Globus pallidus (tissue), 1 donor: ENCODE results near the gene UNC5B.
"Not testable (repeated sequence)": the region's sequence is repeated elsewhere in the genome, so short reads cannot be mapped to it uniquely, and the experiment has no call there.

Source experiments
- DNase-seq: peaks from one replicate; pipeline ENCODE4 v3.0.0-alpha.2; 2015; ENCODE audit warnings: low spot score

Gene UNC5B

DNA sequence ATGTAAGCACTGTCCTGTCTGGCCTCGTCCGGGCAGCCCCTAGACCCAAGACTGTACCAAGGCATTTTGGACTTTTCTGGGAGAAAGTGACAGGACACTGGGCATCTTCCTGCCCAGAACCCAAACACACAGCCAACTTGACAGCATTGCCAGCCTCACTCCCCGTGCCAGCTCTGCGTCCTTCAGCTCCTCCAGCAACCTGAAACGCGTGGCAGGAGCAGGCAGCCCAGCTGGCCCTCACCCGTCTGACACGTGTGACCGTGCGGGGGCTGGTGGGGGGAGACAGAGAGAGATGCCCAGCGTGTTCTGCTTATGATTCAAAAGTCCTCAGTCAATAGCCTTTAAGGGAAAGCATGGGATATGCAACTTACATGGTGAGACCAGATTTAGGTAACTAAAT is 56.4 kb downstream of the UNC5B start:
- no peak for DNase-seq

- DNase-seq, result no peak
Measured at GRCh38 chr10:71269301-71270288, 57.2 kb downstream of the UNC5B start.

DNA sequence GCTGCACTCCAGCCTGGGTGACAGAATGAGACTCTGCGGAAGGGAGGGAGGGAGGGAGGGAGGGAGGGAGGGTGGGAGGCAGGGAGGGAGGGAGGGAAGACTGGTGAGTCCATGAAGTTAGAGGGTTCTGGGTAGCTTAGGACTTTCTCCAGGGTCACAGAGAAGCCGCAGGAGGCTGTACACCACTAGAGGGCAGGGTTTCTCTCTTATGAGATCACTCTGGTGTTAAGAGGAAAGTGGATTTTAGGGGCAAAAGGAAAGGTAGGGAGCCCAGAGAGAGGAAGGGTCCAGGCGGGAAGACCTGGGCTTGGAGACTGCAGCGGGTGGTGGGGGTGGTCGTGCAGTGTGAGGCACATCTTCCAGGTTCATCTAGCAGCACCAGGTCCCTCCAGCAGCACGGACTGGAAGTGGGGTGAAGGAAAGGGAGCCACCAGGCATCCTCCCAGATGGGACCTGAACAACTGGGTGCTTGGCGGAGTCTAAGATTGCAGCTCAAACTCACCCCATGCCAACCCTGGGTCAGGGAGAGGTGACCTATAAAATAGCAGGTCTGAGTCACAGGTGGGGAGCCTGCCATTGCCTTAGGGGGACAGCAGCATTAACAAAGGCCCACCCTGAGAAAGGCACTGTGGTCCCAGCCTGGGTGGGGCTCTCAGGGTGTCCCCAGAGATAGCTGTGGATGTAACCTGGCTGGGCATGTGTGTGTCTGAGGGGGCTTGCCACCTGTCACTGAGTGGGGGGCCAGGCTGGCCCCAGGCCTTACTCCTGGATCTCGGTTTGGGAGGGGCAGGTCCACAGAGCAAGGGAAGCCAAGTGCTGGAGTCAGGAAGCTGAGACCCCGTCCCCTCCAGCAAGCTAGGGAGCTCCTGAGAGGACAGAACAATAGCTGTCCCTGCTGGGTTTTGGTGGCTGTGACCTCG is 58.2 kb downstream of the UNC5B start:
- DNase-seq, result peak; percentile 81

DNA sequence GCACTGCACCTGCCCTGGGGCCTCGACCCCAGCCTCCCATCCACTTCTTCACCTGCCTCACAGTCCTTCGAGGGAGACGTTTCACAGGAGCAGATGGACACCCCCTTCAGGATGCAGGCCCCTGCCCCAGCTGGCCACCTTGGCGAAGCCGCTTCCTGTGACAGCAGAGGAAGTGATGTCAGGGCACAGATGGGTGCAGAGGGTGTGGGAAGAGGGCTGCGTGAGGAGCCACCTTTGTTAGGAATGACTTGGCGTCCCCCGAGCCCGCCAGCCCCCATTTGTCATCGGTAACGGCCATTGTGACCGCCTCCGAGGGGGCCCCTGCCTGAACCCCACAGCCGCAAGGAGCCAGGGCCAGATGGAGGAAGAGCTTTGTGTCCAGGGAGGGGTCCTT is 59.3 kb downstream of the UNC5B start:
- no peak for DNase-seq

DNA sequence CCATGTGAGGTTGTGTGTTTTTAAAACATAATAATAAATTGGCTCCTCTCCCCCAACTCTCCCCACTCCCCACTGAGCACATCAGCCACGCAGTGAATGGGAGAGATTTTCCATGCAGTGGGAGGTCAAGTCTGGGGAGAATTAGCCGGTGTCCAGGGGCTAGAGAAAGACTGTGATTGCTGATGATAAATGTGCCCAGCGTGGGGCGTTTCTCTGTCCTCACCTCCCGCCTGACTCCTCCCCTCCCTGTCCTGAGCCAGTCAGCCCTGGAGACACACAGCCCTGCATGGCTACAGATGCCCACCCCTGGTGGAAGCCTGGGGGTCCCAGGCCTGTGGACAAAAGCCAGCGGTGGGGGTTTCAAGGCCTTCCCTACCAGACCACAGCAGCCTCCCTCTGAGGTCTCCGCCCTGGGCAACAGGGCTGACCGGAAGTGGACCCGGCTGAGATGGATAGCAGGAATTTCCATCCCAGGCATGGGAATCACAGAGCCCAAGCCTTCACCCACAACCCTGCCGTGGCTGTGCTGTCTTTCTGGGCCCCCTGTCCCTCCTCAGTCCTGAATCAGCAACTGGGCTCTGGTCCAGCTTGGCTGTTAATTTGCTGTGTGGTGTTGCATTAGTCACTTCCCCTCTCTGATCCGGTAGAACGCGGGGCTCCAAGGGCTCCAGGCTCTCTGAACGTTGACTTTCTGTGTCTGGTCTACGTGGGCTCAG is 59.8 kb downstream of the UNC5B start:
- DNase-seq, result no peak

DNA sequence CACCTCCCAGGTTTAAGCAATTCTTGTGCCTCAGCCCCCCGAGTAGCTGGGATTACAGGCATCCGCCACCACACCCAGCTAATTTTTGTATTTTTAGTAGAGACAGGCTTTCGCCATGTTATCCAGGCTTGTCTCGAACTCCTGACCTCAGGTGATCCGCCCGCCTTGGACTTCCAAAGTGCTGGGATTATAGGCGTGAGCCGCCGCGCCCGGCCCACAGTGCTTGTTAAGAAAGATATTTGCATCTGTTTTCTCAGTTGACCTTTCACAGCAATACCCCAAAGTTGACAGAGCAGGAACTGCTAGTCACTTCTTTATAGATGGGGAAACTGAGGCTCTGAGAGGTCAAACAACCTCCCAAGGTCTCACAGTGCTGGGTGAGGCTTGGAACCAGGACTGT is 60.6 kb downstream of the UNC5B start:
- DNase-seq, result not testable (repeated sequence)

DNA sequence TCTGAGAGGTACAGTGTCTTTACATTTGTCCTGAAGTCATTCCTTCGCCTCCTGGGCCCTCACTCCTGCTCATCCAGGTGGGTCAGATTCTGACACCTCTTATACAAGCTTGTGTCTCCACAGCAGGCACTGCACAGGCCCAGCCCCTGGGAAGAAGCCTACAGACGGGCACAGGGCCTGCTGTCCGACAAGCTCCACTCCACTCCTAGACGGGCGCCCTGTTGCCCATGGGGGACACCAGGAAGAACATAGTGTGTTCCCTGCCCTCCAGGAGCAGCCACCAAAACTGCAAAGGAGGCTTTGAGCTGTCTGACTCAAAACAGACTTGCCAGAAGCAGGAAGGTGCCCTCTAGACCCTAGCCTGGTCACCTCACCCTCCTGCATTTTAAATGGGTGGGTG is 61.1 kb downstream of the UNC5B start:
- DNase-seq, result no peak

DNA sequence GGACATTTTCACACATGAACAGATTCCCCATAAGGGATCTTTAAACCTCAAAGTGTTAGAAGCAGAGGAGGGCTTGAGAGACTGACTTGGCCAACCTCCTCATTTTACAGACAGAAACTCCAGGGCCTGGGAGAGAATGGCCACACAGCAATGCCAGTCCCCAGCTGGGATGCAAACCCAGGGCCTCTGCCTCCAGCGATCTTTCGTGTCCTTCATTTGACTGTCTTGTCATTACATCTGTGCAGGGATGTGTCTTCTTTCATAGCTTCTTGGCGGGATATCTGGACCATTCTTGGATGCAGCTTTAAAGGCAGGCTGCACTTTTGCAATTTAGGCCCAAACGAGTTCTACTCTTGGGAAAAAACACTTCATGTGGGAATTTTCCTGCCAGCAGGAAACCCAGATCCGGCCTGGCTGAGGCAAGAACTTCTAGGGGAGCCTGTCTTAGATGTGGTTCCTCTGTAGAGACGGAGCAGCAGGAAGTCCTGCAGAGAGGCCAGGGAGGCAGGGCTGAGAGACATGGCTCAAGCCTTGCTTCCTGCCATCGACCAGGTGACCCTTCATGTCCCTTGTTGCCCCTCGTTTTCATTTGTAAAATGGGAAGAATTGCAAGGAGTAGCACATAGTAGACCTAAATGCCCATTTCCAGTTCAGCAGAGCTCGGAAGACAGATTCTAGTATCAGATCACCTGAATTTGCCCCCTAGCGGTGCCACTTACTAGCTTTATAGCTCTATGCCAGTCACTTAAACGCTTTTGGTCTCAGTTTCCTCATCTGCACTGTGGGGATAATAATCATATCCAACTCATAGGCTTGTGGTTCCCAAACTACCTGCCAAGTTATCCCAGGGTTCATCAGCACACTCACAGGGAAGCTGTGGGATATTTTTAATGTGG is 62.8 kb downstream of the UNC5B start:
- no peak for DNase-seq

DNA sequence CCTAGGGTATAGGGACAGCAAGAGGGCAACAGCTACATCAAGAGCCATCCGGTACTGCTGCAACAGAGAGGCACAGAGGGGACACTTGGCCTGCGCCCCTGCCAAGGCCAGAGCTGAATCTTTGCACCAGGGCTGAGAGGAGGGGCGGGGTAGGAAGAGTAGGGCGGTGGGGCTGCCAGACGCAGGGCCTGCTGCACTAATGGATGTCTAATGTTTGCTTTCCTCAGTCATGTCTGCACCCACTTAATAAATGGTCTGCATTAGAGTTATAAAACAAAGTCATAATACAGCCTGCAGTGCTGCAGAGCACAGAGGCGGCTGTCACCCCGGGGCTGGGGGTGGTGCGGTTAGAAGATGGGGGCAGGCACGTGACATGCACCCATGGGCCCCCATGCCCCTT is 64.5 kb downstream of the UNC5B start:
- no peak for DNase-seq

- peak; percentile 57 for DNase-seq
Measured at GRCh38 chr10:71277914-71278665, 65.7 kb downstream of the UNC5B start.

DNA sequence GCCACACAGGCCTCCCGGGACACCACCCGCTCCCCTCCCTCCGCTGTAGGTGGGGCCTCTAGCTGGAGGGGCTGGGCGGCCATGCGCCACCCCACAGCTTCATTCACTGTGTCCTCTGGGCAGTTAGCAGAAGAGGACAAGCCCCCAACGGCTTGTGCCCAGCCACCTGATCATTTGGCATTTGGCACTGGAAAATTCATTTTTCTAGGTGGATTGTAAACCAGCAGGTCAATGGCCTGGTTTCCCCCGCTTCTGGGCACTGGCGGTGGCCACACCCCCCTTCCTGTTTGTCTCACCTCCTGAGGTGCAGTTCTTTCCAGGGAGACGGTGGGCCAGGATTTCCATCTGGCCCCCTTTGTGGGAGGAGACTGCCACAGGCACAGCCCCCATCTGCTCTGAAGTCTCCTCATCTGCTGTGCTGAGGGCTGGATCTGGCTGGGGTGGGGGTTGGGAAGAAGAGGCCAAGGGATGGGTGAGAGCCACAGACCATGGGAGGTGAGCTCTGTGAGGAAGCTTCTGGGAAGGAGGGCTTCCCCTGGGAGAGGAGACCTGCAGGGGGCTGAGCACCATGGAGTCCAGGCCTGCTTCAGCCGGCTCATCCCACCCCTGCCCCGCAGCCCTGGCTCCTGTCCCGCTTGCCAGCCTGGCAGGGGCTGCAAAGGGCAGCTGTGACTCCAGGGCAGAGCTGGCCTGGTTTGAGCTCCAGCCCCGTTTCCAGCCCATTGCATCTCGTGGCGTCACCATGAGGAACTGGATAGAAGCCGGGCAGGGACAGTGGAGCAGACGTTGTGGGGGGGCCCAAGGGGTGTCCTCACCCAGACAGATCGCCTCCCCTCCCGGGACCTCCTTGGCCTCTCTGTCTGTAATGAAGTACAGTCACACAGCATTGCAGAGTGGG is 66.6 kb downstream of the UNC5B start:
- DNase-seq, result peak; percentile 77

- no peak for DNase-seq
Measured at GRCh38 chr10:71279590-71280170, 67.3 kb downstream of the UNC5B start.

DNA sequence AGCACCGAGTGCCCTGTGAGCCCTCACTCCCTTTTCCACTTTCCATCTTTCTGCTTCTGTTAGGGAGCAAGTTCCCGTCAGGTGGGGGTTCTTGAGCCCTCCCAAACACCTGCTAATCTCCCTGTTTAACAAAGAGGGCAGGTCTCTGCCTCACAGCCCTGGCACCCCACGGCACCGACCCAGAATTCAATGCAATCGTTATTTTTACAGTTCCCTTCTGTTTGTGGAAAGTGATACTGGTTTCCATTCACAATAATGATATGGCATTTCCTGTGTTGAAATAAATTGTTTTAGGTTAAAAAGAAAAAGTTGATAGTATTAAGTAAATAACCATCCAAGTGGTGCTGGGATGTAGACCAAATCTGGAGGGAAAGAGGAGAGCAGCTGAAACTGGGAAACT is 67.8 kb downstream of the UNC5B start:
- DNase-seq, result no peak

- DNase-seq, result no peak
Measured at GRCh38 chr10:71280825-71281224, 68.5 kb downstream of the UNC5B start.

DNA sequence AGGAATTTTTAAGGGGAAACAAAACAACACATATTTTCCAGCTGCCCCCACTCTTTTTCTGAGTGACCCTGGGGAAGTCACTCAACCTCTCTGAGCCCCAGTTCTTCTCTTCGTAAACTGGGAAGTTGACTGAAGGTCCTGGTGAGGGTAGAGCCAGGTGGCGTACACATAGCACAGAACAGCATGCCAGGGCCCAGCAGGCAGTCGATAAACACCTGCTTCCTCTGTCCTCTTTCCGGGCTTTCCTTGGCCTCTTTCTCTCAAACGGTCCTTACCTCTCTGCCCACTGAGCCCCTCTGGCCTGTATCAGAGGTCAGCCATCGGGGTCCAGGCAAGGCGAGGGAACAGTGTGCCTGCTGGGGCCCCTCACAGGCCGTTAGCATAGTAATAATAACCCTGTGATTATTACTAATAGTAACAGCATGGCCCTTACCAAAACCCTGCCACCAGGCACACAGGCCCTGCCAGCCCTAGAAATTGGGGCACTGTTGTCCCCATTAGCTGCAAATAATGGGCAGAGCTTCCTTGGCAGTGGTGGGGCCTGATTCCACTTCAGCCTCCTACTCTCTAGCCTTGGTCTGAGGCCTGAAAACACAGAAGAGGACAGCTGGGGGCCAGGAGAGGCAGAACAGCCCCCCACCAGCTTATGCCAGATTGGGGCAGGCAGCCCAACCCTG is 69.4 kb downstream of the UNC5B start:
- no peak for DNase-seq

DNA sequence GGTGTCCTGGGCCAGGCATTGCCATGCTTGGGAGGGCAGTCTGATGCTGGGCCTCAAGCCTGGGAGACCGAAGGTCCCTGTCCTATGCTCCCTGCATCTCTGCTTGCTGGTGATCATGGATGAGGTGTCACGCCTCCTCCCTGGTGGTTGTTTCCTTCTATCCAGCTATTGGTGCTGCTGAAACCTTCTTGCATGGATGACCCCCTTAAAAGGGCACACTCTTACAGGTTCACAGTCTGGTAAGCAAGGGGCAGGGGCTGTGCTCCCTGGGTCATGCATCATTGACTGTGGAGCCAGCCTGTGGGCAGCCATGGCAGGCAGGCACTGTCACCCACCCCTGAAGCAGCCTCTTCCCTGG is 69.9 kb downstream of the UNC5B start:
- no peak for DNase-seq

DNA sequence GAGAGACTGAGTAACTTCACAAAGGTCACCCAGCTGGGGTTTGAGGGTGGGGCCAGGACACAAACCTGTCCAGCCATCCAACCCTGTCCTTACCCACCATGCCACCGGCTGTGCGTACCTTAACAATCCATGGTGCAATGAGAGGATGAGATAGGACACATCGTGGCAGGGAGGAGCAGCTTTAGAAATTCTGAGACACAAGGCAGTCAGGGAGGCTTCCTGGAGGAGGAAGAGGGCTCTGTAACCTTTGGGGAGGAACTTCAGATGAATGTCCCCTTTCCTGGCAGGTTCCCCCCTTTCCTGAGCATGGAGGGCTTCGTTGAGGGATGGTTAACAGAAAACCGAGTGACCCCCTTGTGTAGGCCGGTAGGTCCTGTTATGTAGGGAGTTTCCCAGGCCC is 71.0 kb downstream of the UNC5B start:
- no peak for DNase-seq

- no peak for DNase-seq
Measured at GRCh38 chr10:71283876-71284275, 71.5 kb downstream of the UNC5B start.
